Small intestine (tissue), 7 donors: ENCODE data around the gene TMOD3. TPM values are rescaled to one million over a fixed set of nuclear protein-coding genes. Genes with fewer than 3 reads are reported as not detected.

Experiments used
- DNase-seq, 2 donors: peaks; one replicate each; pipeline versions ENCODE4 v3.0.0 to v3.0.0-alpha.2; 2013
- FAIRE-seq: peaks from 2 replicates; lab custom pipeline; 2012; peaks lifted over from hg19 to GRCh38; lab: Jason Lieb, UNC
- H3K27ac ChIP-seq, 3 donors: one replicate each; pipeline ENCODE4 v1.5.1; 2013; ENCODE audit warnings: low read length in 2 of 3, mild to moderate bottlenecking in 2 of 3, control low read depth in 1 of 3, inconsistent platforms in 1 of 3, low read depth in 1 of 3, moderate library complexity in 1 of 3
- H3K27me3 ChIP-seq, 3 donors: one replicate each; pipeline ENCODE4 v1.6.1; 2013; ENCODE audit warnings: low read length in 3 of 3, inconsistent platforms in 1 of 3; ENCODE audit not compliant: control insufficient read depth in 3 of 3, insufficient read depth in 3 of 3
- H3K36me3 ChIP-seq, 3 donors: one replicate each; pipeline ENCODE4 v1.6.1; 2013; ENCODE audit warnings: low read length in 3 of 3, inconsistent platforms in 1 of 3, low read depth in 1 of 3, mild to moderate bottlenecking in 1 of 3, moderate library complexity in 1 of 3; ENCODE audit not compliant: control insufficient read depth in 3 of 3, insufficient read depth in 2 of 3
- H3K4me1 ChIP-seq, 3 donors: one replicate each; pipeline ENCODE4 v1.6.1; 2013; ENCODE audit warnings: low read length in 2 of 3, inconsistent platforms in 1 of 3, low read depth in 1 of 3, mild to moderate bottlenecking in 1 of 3, moderate library complexity in 1 of 3; ENCODE audit not compliant: control insufficient read depth in 3 of 3, insufficient read depth in 2 of 3
- H3K4me3 ChIP-seq, 3 donors: one replicate each; pipeline ENCODE4 v1.5.1; 2013; ENCODE audit warnings: low read length in 3 of 3, control low read depth in 1 of 3, inconsistent platforms in 1 of 3, low read depth in 1 of 3, mild to moderate bottlenecking in 1 of 3, moderate library complexity in 1 of 3
- H3K9me3 ChIP-seq, 2 donors: one replicate each; pipeline ENCODE4 v1.6.1; 2013; ENCODE audit warnings: low read depth in 1 of 2, low read length in 1 of 2; ENCODE audit not compliant: control insufficient read depth in 2 of 2, insufficient read depth in 1 of 2
- WGBS, 3 donors: extraction: QIAGEN DNeasy Blood & Tissue Kit; methylation state at CpG; one replicate each; pipeline ENCODE4 v1.1.7; 2013; 5-methylcytosine and 5-hydroxymethylcytosine counted together
- polyA plus RNA-seq, 4 donors: library from polyadenylated mRNA; stranded (reverse) in 3 of 4; unstranded in 1 of 4; fragments of 200-250 nt in 3 of 4; fragments of 120-200 nt in 1 of 4; gene quantifications; one replicate each; pipeline versions ENCODE4 v1.2.1 to v1.2.3, GENCODE V29; 2013
- donor health status: healthy with polysubstance abuse.
- donor health status: control.
- donor health status: control.
- donor health status: Bipolar disorder and iron deficiency.
- donor health status: healthy.

TMOD3 gene
- polyA plus RNA-seq, 4 donors = 13.2 to 44.8 (median 17.0) TPM

DNA sequence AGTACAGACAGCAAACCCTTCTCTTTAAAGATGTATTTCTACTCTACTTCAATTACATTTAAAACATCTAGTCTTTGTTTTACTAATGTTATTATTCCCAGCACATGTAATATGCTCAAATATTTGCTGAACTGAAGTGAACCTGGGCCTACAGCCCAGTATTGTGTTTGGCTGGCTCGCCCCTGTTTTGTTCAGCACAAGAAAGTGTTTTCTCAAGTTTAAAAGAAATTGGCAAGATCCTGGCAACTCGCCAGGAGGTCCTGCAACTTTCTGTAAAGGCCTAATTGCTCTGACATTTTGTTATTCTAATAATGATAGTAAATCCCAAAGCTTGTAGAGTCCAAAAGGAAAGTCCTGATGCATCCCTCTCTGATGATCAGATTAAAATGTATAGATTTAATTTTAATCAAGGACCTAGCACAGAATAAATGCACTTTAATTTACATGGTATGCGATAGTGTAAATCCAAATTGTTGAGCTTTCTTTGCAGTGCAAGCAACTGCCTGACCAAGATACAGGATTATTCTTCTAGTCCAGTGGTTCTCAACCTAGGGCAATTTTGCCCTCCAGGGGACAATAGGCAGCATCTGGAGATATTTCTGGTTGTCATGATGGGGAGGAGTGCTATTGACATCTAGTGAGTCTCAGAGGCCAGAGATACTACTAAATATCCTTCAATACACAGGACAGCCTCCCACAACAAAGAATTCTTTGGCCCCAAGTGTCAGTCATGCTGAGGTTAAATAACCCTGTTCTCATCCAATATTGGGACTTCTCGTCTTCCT is 35.7 kb upstream of the TMOD3 start:
- H3K27me3 ChIP-seq = no peaks in the 10 kb centered on the region
- H3K36me3 ChIP-seq = peaks cover 0 to 3% (median 0%) of the 10 kb centered on the region in 3 donors
- no peak overlapping the region for H3K27ac ChIP-seq
- FAIRE-seq (no peak), DNase-seq (no peak)
- H3K9me3 ChIP-seq = no peaks in the 10 kb centered on the region
- WGBS, 3 donors = 64 to 82% (median 78%) methylated on average over 4 of the region's 4 CpGs
- H3K4me3 ChIP-seq = no peak overlapping the region
- H3K4me1 ChIP-seq = peaks cover 0 to 8% (median 0%) of the 10 kb centered on the region in 3 donors

DNA sequence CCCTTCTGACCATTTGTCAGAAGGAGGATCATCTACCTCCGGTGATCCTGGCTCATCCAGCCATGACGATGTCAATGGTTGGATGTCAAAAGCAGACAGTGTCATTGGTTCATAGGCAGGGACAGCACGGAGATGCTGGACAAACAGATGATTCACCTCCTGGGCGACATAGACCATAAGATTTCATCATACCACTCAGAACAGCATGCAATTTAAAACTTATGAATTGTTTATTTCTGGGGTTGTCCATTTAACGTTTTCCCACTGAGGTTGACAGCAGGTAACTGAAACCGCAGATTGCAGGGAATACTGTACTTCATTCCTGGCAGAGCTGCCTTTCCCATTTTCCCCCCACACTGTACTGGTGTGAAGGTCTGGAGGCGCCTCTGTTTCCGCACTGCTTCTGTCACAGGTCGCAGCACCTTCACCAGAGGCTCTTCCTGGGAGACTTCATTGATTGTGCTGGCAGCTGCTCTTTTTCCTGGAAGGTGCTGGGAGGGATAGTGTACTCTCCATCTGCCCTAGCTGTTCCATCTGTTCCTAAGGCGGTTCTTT is 32.5 kb upstream of the TMOD3 start:
- Histone ChIP-seq H3K27ac (peak overlapping the region in 1 of 3 donors; percentile 24), H3K4me3 (no peak overlapping the region), H3K27me3 (no peaks in the 10 kb centered on the region), H3K36me3 (peaks cover 0 to 3% (median 0%) of the 10 kb centered on the region in 3 donors), H3K9me3 (no peaks in the 10 kb centered on the region), H3K4me1 (peaks cover 0 to 8% (median 0%) of the 10 kb centered on the region in 3 donors)
- FAIRE-seq (no peak), DNase-seq (peak; percentile 44 to 71)
- 22 to 59% (median 43%) methylated on average over 10 of the region's 10 CpGs for WGBS, 3 donors

DNA sequence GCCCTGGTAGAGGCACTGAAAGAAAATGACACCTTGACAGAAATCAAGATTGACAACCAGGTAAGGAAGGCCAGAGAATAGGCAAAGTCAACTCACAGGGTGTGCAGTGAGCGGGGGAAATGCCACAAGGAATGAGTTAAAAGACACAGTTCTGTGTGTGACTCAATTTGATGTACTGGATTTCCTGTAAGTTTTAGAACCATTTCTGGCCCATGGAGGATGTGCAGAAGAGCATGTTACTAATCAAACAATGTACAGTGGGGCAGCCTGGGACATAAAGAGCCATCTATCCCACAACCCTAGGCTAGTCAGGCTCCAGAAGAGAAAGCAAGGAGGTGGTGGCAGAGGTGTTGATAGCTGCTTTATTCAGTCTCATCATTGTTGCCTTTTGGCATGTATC is 31.2 kb upstream of the TMOD3 start:
- Histone ChIP-seq H3K4me1 (peaks cover 0 to 8% (median 0%) of the 10 kb centered on the region in 3 donors), H3K4me3 (no peak overlapping the region), H3K9me3 (no peaks in the 10 kb centered on the region), H3K36me3 (peaks cover 0 to 3% (median 0%) of the 10 kb centered on the region in 3 donors), H3K27me3 (no peaks in the 10 kb centered on the region), H3K27ac (no peak overlapping the region)
- FAIRE-seq = no peak
- DNase-seq = no peak
- 94 to 100% (median 96%) methylated on average over 1 of the region's 1 CpG for WGBS, 3 donors

DNA sequence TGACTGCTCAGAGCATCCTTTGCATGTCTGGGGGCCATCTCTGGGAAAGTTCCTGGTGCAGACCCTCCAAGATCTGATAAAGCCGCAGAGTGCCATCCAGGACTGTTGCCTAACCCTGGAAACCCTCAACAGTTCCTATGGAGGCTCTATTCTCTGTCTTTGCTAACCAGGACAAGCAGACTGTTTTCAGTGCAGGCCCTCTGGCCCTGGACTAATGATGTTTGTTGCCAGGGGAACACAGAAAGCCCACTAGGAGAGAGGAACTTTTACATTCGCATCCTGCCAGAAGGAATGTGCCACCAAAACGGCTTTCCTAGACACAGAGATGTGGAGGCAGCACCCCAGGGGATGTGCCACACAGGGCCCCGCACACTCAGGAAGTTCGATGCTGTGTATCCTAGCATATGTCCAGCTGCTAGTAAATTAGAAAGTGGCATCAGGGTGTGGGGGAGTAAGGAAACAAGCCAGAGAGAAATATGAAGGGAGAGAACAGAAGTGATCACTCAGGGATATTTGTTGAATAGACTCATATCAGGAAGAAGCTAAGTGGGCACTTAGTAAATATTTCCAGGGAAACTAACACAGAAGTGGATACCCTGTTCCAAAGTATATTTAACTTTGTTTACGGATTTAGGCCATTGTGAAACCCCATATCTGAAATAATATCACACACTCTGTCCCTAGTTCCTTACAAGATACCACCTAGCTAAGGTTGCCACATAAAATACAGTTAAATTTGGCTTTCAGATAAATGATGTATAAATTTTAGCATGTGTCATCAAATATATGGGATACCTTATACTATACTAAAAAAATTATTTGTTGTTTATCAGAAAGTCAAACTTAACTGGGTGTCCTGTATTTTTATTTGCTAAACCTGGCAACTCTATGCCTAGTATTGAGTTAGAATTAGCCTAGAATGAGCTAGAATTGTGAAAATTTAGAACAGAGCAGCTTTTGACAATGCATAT is 29.9 kb upstream of the TMOD3 start:
- 79 to 89% (median 81%) methylated on average over 6 of the region's 6 CpGs for WGBS, 3 donors
- FAIRE-seq = no peak

DNA sequence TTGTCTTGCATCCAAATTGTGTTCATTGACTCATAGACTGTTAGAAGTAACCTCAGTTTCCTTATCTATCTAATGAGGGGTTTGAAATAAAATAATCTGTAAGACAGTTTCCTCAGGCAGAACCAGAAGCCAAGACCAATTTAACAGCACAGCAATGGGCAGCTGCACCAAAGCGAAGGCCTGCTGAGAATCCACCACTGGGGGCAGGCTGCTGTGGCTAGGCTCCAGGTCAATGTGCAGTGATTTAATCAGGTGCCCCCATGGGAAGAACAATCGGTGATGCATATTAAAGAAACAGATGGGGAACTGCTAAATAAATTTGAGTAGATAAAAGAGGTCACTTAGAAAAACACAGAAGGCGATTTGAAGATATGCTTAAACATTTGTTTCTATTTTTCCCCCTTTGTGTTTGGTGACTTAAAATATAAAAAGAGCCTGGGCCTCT is 28.0 kb upstream of the TMOD3 start:
- no peak overlapping the region for H3K4me3 ChIP-seq
- peaks cover 0 to 3% (median 0%) of the 10 kb centered on the region in 3 donors for H3K36me3 ChIP-seq
- DNase-seq (peak; percentile 41 to 43), FAIRE-seq (no peak)
- no peaks in the 10 kb centered on the region for H3K9me3 ChIP-seq
- H3K27ac ChIP-seq = no peak overlapping the region
- no peaks in the 10 kb centered on the region for H3K27me3 ChIP-seq
- 29 to 56% (median 55%) methylated on average over 3 of the region's 3 CpGs for WGBS, 3 donors
- H3K4me1 ChIP-seq = peaks cover 0 to 3% (median 0%) of the 10 kb centered on the region in 3 donors

More for the DNA sequence above, 29.9 kb upstream of the TMOD3 start:
- H3K9me3 ChIP-seq = no peaks in the 10 kb centered on the region
- H3K27me3 ChIP-seq = no peaks in the 10 kb centered on the region
- peaks cover 0 to 3% (median 0%) of the 10 kb centered on the region in 3 donors for H3K36me3 ChIP-seq
- DNase-seq = no peak
- H3K27ac ChIP-seq = no peak overlapping the region
- peaks cover 0 to 8% (median 0%) of the 10 kb centered on the region in 3 donors for H3K4me1 ChIP-seq
- no peak overlapping the region for H3K4me3 ChIP-seq

DNA sequence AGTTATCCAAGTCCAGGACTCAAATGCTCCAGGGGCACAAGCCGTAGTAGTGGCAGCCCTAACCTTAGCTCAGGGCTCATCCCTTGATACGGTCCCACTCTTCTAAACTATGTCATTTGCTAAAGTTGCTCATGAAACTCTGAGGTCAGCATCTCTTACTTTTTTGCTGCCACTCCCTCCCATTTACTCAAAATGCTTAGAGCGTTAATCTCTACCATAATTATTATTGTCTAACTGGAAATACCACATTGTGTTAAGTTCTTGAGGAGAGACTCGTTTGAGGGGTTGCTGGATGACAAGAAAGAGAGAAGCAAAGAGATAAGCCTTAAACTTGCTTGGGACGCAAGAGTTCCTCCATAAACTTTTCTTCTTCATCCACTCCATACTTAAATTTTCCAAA is 26.9 kb upstream of the TMOD3 start:
- Histone ChIP-seq H3K4me1 (no peaks in the 10 kb centered on the region), H3K4me3 (no peak overlapping the region), H3K36me3 (peaks cover 0 to 3% (median 0%) of the 10 kb centered on the region in 3 donors), H3K9me3 (no peaks in the 10 kb centered on the region), H3K27ac (no peak overlapping the region), H3K27me3 (no peaks in the 10 kb centered on the region)
- DNase-seq (no peak), FAIRE-seq (no peak)
- WGBS, 3 donors = 81 to 91% (median 85%) methylated on average over 5 of the region's 5 CpGs

DNA sequence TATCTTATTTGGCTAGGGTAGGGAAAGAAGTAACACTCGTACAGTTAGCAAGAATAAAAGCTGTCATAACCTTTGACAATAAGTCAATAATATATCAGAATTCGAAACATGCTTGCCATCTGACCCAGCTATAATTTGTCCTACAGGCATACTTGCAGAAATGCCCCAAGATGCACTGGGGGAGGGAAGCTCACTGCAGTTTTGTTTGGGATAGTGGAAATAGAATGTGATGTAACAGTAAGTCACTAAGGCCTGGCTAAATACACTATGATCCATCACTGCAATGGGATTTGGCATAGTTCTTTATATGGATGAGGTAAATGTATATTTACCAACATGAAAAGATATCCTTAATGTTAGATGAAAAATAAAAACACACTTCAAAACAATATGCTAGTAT is 25.5 kb upstream of the TMOD3 start:
- no peak for FAIRE-seq
- Histone ChIP-seq H3K4me3 (no peak overlapping the region), H3K27ac (no peak overlapping the region), H3K4me1 (peaks cover 0 to 4% (median 0%) of the 10 kb centered on the region in 3 donors), H3K36me3 (no peaks in the 10 kb centered on the region), H3K9me3 (no peaks in the 10 kb centered on the region), H3K27me3 (no peaks in the 10 kb centered on the region)
- DNase-seq = no peak
- 85 to 97% (median 96%) methylated on average over 2 of the region's 2 CpGs for WGBS, 3 donors

DNA sequence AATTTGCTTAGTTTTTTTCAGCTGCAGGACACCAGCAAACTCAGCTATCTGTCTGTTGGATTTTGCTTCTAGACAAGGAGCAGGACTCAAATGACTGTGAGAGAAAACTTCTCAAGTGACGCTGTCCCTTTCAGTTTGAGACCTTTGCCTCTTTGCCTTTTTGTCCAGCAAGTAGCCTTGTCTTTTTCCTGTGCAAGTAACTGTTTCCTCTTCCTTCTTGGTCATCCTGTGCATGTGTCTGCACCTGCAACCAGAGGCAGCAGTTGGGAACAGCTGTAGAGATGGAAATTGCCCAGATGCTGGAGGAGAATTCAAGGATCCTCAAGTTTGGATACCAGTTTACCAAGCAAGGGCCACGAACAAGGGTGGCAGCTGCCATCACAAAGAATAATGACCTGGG is 23.3 kb upstream of the TMOD3 start:
- FAIRE-seq (no peak), DNase-seq (no peak)
- H3K4me3 ChIP-seq = no peak overlapping the region
- no peaks in the 10 kb centered on the region for H3K27me3 ChIP-seq
- H3K27ac ChIP-seq = no peak overlapping the region
- 67 to 69% (median 69%) methylated on average over 2 of the region's 2 CpGs for WGBS, 3 donors
- peaks cover 0 to 14% (median 0%) of the 10 kb centered on the region in 3 donors for H3K4me1 ChIP-seq
- no peaks in the 10 kb centered on the region for H3K36me3 ChIP-seq
- H3K9me3 ChIP-seq = no peaks in the 10 kb centered on the region
